Ascending aorta (tissue), 2 donors: ENCODE results near the gene CENATAC. TPM values are rescaled to one million over a fixed set of nuclear protein-coding genes. Genes with fewer than 3 reads are reported as not detected.
"Not testable (repeated sequence)": the region's sequence is repeated elsewhere in the genome, so short reads cannot be mapped to it uniquely, and the experiment has no call there.

Source experiments
- DNase-seq, 2 donors: peaks; one replicate each; pipeline ENCODE4 v3.0.0-alpha.2; 2019; ENCODE audit warnings: low spot score in 2 of 2
- H3K27ac ChIP-seq, 2 donors: fragments of 200-600 bp; sonication (generic); one replicate each; pipeline ENCODE4 v1.5.1; 2016 to 2017; ENCODE audit warnings: mild to moderate bottlenecking in 1 of 2
- H3K27me3 ChIP-seq: fragments of 200-600 bp; sonication (generic); one replicate; pipeline ENCODE4 v1.5.1; 2017
- H3K36me3 ChIP-seq, 2 donors: fragments of 200-600 bp; sonication (generic); one replicate each; pipeline ENCODE4 v1.5.1; 2016
- H3K4me1 ChIP-seq, 2 donors: fragments of 200-600 bp; sonication (generic); one replicate each; pipeline ENCODE4 v1.5.1; 2016 to 2017; ENCODE audit warnings: mild to moderate bottlenecking in 1 of 2
- H3K4me3 ChIP-seq, 2 donors: fragments of 200-600 bp; sonication (generic); one replicate each; pipeline ENCODE4 v1.5.1; 2016 to 2017; ENCODE audit warnings: mild to moderate bottlenecking in 1 of 2
- H3K9me3 ChIP-seq, 2 donors: fragments of 200-600 bp; sonication (generic); one replicate each; pipeline ENCODE4 v1.5.1; 2016
- intact Hi-C: fragments of 100-400 bp; cut with DNase I; formaldehyde crosslinking; loops from one replicate; pipeline ENCODE4 v1.15.1; 2023
- total RNA-seq: library from RNA; depleted of rRNA; stranded (reverse); fragments of >200 nt; gene quantifications from one replicate; pipeline ENCODE4 v1.1.0, GENCODE V29; 2016
- TF ChIP-seq, protein P1 (sequence below), 3 experiments: fragments of 200-600 bp in 2 of 3; fragments of 450-650 bp in 1 of 3; sonication (generic) in 2 of 3; IDR thresholded peaks; one replicate each; pipeline ENCODE4 v1.5.1; 2016 to 2019; ENCODE audit warnings: antibody characterized with exemption in 3 of 3, mild to moderate bottlenecking in 1 of 3, moderate library complexity in 1 of 3

CENATAC gene
- total RNA-seq, 1 donor from 2014 or later: 67.7 TPM

DNA sequence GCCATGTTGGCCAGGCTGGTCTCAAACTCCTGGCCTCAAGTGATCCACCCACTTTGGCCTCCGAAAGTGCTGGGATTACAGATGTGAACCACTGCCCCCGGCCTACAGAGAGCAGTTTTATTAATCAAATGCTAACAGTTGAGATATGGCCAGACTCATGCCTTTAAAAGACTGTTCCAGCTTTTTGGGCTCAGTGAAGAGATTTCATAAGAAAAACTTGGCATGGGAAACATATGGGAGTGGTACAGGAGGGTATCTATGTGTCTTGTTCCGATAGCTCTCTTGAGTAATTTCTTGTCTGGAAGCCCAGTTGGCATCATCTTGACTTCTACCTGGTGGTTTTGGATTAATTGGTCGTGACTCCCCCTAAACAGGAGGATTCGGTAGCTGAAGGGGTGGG is 40.9 kb downstream of the CENATAC start:
- Histone ChIP-seq H3K27me3 (no peaks in the 10 kb centered on the region), H3K27ac (no peak overlapping the region), H3K36me3 (no peaks in the 10 kb centered on the region), H3K9me3 (no peaks in the 10 kb centered on the region), H3K4me3 (no peak overlapping the region), H3K4me1 (no peaks in the 10 kb centered on the region)
- TF ChIP-seq, protein P1, sequence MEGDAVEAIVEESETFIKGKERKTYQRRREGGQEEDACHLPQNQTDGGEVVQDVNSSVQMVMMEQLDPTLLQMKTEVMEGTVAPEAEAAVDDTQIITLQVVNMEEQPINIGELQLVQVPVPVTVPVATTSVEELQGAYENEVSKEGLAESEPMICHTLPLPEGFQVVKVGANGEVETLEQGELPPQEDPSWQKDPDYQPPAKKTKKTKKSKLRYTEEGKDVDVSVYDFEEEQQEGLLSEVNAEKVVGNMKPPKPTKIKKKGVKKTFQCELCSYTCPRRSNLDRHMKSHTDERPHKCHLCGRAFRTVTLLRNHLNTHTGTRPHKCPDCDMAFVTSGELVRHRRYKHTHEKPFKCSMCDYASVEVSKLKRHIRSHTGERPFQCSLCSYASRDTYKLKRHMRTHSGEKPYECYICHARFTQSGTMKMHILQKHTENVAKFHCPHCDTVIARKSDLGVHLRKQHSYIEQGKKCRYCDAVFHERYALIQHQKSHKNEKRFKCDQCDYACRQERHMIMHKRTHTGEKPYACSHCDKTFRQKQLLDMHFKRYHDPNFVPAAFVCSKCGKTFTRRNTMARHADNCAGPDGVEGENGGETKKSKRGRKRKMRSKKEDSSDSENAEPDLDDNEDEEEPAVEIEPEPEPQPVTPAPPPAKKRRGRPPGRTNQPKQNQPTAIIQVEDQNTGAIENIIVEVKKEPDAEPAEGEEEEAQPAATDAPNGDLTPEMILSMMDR (IDR thresholded peaks at IDR 0.05): no peak
- intact Hi-C loops: no loop called here
- no peak for DNase-seq

DNA sequence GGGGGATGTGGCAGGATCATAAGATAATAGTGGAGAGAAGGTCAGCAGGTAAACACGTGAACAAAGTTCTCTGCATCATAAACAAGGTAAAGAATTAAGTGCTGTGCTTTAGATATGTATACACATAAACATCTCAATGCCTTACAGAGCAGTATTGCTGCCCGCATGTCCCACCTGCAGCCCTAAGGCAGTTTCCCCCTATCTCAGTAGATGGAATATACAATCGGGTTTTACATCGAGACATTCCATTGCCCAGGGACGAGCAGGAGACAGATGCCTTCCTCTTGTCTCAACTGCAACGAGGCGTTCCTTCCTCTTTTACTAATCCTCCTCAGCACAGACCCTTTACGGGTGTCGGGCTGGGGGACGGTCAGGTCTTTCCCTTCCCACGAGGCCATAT is 41.5 kb downstream of the CENATAC start:
- H3K27ac ChIP-seq, DNase-seq, H3K4me1 ChIP-seq, intact Hi-C loops, H3K27me3 ChIP-seq, H3K36me3 ChIP-seq, H3K4me3 ChIP-seq, H3K9me3 ChIP-seq: not testable (repeated sequence)

DNA sequence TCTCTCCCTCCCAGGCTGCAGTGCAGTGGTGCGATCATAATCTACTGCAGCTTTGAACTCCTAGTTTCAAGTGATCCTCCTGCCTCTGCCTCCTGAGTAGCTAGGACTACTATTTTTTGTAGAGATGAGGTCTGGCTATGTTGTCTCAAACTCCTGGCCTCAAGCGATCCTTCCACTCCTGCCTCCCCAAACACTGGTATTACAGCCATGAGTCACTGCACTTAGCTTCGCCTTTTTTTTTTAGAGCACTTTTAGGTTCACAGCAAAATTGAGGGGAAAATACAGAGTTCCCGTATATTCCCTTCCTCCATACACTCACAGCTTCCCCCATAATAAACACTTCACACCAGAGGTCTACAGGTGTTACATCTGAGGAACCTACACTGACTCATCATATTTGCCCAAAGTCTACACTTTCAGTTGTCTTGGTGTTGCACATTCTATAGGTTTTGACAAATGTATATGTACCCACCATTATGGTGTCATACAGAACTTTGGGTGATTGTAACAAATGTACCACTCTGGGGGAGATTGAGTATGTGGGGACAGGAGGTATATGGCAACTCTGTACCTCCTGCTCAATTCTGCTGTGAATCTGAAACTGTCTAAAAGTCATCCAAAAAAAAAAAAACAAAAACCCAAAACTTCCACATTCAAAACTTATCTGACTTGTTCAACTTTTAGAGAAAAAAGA is 44.0 kb downstream of the CENATAC start:
- H3K4me3 ChIP-seq: no peak overlapping the region
- H3K27ac ChIP-seq: no peak overlapping the region
- no peak for DNase-seq
- H3K36me3 ChIP-seq: peaks cover 15 to 18% of the 10 kb centered on the region in 2 donors
- intact Hi-C loops: no loop called here
- TF ChIP-seq, protein P1 (IDR thresholded peaks at IDR 0.05): no peak
- H3K4me1 ChIP-seq: no peaks in the 10 kb centered on the region
- H3K9me3 ChIP-seq: no peaks in the 10 kb centered on the region
- no peaks in the 10 kb centered on the region for H3K27me3 ChIP-seq

DNA sequence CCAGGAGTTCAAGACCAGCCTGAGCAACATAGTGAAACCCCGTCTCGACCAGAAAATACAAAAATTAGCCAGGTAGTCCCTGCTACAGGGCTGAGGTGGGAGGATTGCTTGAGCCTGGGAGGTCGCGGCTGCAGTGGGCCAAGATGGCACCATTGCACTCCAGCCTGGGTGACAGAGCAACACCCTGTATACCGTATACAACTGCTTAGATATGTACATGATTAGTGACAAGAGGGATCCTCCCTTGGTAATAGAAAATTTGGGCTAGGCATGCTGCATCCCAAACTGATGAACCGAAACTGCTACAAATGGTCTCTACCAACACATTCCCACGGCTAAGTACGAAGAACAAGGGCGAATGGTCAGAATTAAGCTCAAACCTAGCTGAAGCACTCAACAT is 45.0 kb downstream of the CENATAC start:
- Histone ChIP-seq H3K9me3 (no peaks in the 10 kb centered on the region), H3K27me3 (no peaks in the 10 kb centered on the region), H3K36me3 (peaks cover 25 to 27% of the 10 kb centered on the region in 2 donors), H3K27ac (no peak overlapping the region), H3K4me3 (no peak overlapping the region), H3K4me1 (no peaks in the 10 kb centered on the region)
- TF ChIP-seq, protein P1 (IDR thresholded peaks at IDR 0.05): no peak
- no peak for DNase-seq
- intact Hi-C loops: no loop called here

DNA sequence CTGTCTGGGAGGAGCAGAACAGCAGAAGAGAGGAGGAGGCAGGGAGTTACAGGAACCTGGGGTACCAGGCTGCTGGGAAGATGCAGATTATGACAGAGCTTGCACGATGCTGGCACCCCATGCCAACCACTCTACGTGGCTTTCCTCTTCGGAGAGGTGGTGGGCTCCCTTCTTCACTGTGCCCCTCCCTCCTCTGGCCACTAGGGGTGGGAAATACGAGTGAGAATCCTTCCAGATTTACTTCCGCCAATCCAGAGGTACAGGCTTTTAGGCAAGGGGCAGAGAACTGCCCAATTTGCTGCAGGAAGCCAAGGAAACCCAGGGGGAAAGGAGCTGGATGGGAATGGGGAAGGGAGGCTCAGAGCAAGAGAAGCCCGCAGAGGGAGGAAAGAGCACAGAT is 46.8 kb downstream of the CENATAC start:
- Histone ChIP-seq H3K36me3 (peaks cover 43 to 45% of the 10 kb centered on the region in 2 donors), H3K27me3 (no peaks in the 10 kb centered on the region), H3K27ac (no peak overlapping the region), H3K4me3 (no peak overlapping the region), H3K4me1 (no peaks in the 10 kb centered on the region), H3K9me3 (no peaks in the 10 kb centered on the region)
- DNase-seq: no peak
- TF ChIP-seq, protein P1 (IDR thresholded peaks at IDR 0.05): no peak
- intact Hi-C loops: no loop called here

DNA sequence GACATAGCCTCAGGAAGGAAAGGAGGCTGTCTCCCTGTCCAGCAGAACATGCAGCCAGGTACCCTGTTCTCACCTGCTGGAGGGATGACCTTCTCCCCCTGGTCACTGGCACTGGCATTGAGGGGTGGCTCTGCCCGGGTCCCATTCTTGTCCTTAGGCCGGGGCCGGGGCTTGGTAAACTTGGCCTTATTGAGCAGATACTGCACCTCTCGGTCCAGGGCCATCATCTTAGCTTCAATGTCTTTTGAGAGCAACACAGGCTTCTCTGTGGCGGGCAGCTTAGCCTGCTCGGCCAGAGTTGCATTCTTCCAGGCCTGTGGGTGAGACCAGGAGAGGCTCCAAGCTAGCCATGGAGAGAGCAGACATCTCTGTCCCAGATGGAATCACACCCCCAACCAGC is 48.6 kb downstream of the CENATAC start:
- no peaks in the 10 kb centered on the region for H3K27me3 ChIP-seq
- no peaks in the 10 kb centered on the region for H3K4me1 ChIP-seq
- H3K4me3 ChIP-seq: no peak overlapping the region
- TF ChIP-seq, protein P1 (IDR thresholded peaks at IDR 0.05): no peak
- no peak for DNase-seq
- peaks cover 59 to 60% of the 10 kb centered on the region in 2 donors for H3K36me3 ChIP-seq
- intact Hi-C loops: no loop called here
- no peaks in the 10 kb centered on the region for H3K9me3 ChIP-seq
- H3K27ac ChIP-seq: no peak overlapping the region
